T-helper 9 cell (primary cell): ENCODE data around the gene RBM4B.
"Not testable (repeated sequence)": the region's sequence is repeated elsewhere in the genome, so short reads cannot be mapped to it uniquely, and the experiment has no call there.

Source experiments
- DNase-seq: peaks from one replicate; pipeline ENCODE4 v3.0.0-alpha.2; 2020
- total RNA-seq, 2 donors: gene quantifications; one replicate each; lab custom pipeline; 2026; lab: John Stamatoyannopoulos, UW

Gene RBM4B, protein sequence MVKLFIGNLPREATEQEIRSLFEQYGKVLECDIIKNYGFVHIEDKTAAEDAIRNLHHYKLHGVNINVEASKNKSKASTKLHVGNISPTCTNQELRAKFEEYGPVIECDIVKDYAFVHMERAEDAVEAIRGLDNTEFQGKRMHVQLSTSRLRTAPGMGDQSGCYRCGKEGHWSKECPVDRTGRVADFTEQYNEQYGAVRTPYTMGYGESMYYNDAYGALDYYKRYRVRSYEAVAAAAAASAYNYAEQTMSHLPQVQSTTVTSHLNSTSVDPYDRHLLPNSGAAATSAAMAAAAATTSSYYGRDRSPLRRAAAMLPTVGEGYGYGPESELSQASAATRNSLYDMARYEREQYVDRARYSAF
- 3.9 to 22.3 reads per million in 2 donors for total RNA-seq

- DNase-seq = peak; percentile 95
Measured at GRCh38 chr11:66677599-66678375, at the start of gene RBM4B. Gene RBM4B (minus strand): TSS chr11:66677887. CDS start chr11:66677079, 808 bp downstream.

GRCh38 chr11:66725647-66726046, 48.0 kb upstream of the RBM4B start:
- no peak for DNase-seq

GRCh38 chr11:66725114-66725513, 47.4 kb upstream of the RBM4B start:
- DNase-seq = no peak

DNA sequence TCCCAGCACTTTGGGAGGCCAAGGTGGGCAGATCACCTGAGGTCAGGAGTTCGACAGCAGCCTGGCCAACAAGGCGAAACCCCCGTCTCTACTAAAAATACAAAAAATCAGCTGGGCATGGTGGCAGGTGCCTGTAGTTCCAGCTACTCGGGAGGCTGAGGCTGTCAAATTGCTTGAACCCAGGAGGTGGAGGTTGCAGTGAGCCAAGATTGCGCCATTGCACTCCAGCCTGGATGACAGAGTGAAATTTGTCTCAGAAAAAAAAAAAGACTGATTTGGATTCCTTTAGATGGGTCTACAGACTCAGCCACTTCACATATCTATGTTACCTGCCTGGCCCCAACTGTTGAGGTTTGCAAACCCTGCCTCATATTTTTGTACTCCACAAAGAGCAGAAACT, 46.5 kb upstream of the RBM4B start:
- not testable (repeated sequence) for DNase-seq

DNA sequence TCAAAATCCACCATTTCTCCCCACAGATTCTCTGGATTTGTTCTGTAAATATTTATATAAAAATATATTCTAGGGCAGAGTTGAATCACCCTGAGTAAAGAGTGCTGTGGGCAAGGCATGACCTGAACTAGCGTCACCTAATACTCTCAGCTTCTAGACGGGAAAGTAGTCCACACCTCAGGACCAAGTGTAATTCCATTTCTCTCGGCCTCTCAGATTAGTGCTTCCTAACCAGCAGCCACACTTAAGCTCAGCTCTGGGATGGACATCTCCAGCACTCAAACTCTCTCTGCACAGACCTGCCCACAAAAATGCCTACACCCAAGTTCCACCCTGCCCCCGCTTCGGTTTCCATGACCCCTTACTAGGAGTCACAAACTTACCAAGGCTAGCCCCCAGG, 46.0 kb upstream of the RBM4B start:
- no peak for DNase-seq

- DNase-seq = no peak
Measured at GRCh38 chr11:66722745-66723651, 45.3 kb upstream of the RBM4B start.

- no peak for DNase-seq
Measured at GRCh38 chr11:66721939-66722338, 44.3 kb upstream of the RBM4B start.

- no peak for DNase-seq
Measured at GRCh38 chr11:66720899-66721470, 43.3 kb upstream of the RBM4B start.

- DNase-seq = no peak
Measured at GRCh38 chr11:66720223-66720898, 42.7 kb upstream of the RBM4B start.

GRCh38 chr11:66719111-66719872, 41.6 kb upstream of the RBM4B start:
- no peak for DNase-seq

DNA sequence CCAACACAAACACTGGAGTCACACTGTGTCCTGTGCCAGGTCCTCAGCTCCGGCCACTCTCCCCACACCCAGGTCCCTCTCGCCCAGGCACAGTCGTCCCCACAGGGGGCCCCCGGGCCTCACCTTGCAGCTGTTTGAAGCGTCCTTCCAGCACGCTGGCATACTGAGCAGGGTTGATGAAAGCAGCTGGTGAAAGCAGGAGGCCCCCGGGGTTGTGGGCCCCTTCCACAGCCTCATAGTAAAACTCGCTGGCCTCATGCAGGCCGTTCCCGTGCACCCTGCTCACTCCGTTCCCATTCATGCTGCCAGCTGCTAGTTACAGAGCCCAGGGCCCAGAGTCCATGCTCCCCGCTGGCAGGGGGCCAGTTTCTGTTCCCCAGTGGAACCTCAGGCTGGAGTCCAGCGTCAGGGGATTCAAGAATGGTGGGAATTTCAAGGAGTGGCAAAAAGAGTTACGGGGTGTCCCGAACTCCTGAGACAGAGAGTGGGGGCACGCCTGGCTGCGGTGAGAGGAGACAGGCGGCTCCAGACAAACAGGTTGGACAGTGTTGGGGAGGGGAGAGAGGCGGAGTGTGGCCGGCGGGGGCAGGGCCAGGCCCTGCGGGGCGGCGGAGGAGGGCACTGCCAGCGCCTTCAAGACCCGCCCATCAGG, 40.8 kb upstream of the RBM4B start:
- no peak for DNase-seq

DNA sequence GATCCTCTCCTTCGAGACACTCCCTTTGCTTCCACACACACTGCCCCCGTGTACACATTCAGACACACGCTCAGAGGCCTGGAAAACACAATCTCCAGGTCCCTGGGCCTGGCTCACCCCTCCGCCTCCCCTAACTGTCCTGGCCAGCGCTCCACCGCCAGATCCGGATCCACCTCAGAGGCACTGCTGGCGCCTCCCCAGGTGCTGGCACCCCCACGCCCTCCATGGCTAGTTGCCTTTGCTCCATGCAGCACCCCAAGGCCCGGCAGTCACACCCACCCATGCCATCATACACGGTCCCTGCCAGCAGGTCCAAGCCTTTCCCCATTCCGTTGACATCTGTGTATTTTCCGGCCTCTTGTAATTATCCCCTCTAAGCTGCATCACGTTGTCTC, 40.2 kb upstream of the RBM4B start:
- no peak for DNase-seq

DNA sequence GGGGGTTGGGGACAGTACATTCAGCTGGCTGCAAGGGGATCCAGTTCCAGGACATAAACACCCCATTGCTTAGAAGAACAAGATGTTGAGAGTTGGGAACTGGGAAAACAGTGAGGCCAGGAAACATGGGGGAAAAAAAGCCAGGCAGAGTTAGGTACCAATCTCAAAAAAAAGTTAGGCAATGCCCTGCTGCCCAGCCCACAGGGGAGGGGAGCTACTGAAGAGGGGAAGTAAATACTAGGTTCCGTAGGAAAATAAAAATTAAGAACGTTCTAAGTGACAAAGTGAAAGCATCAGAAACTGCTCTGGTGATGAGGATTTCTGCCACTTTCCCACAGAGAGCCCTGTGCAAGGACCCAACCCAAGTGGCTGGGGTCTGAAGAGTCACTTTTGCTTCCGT, 39.3 kb upstream of the RBM4B start:
- DNase-seq = no peak

DNA sequence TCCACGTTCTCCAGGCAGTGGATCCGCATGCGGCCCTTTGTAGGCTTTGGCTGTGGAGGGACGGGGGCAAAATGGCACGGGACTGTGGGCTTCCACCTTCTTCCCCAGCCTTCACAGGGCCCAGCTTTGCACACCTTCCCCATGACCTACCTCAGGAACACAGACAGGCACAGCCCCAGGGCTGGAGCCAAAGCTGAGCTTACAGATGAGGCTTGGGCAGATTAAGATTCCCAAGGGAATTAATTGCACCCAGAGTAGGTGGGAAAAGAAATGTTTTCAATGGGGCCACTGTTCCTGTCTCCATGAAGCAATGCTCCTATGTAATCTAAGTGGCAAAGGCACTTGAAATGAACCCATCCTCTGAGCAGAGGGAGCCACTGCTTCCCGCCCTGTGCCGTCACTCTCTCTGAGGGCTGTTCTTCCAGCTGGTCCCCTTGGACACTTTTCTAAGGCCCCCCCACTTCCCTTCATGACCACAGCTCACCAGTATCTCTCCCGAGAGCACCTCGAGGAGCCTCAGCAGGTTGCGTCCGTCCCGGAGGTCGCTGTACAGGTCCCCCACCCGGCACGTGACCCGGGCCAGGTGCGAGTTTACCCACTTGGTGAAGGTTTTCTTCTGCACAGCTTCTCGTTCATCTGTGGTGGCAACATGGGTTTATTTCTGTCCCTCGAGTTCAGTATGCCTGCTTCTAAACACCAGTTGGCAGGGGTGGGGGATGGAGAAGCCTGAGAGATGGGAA, 37.8 kb upstream of the RBM4B start:
- no peak for DNase-seq

- DNase-seq = no peak
Measured at GRCh38 chr11:66713746-66714480, 36.2 kb upstream of the RBM4B start.

DNA sequence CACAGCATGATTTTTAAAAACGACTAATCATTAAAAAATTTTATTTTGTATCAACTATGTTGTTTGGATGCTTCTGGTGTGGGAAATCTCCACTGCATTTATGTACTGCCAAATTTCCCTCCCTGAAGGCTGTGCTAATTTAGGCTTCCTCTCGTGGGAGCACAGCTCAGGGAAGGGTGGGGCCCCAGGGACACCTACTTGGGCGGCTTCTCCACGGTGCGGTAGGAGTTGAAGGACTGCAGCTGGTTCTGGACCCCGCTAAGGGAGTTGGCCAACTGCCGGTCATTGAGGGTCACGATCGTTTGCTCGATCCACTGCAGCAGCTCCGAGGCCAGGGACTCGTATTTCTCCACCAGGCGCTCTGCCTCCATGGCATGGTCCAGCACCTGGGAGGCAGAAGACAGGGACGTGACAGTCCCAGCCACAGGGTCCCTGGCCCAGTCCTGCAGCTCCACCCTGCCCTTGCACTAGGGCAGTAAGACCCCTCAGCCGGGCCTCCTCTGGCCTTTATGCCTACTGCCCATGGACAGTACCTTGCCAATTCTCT, 32.8 kb upstream of the RBM4B start:
- DNase-seq = no peak

GRCh38 chr11:66708701-66709100, 31.0 kb upstream of the RBM4B start:
- DNase-seq = no peak

DNA sequence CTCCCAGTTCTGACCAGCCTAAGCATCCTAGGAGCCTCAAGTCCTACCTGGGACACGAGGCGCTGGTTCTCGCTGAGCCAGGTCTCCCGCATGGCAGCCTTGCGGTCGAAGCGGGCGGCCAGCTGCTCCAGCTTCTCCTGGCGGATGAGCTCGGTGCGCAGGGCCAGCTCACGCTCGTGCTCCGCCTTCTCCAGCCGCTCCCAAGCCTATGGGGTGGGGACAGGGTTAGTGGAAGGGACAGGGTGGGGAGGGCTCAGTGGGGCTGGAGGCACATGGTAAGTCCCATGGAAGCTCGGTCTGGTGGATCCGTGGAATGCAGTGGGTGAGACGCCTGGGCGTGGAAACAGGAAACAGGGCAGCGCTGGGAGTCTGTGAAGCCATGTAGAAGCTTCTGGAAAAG, 30.4 kb upstream of the RBM4B start:
- no peak for DNase-seq

- DNase-seq = no peak
Measured at GRCh38 chr11:66707486-66707885, 29.8 kb upstream of the RBM4B start.
